NB4 (cell line): Measurements from ENCODE around the gene ZNF138.

Experiments
- POLR2A ChIP-seq: IDR thresholded peaks from 2 replicates; pipeline ENCODE4 v1.6.1; 2011; ENCODE audit warnings: mild to moderate bottlenecking; ENCODE audit not compliant: insufficient read length; ENCODE audit errors: extremely low read depth
- TF ChIP-seq, protein P1 (sequence below): IDR thresholded peaks from one replicate; pipeline ENCODE4 v1.5.1; 2012; ENCODE audit warnings: low read depth, low read length
- TF ChIP-seq, protein P2 (sequence below): IDR thresholded peaks from 2 replicates; pipeline ENCODE4 v1.6.1; 2011; ENCODE audit warnings: low read depth, low read length

DNA sequence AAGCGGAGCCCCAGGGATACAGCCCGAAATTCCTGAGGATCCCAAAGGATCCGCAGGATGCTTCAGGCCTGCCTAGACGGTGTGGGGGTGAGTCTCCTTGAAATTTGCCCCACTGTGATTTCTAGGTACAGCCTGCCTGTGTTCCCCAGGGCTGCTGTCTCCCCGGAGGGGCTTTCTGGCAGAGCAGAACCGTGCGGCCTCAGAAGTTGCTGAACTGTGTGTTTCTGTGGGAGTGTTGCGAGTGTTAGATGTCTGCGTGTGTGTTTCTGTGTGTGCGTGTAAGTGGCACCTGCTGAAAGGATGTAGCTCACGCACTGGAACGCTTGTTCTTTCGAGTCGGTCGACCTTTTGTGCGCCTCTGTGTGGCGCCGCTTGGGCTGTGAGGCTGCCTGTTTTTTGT is 81.0 kb downstream of the ZNF138 start:
- TF ChIP-seq, protein P1, sequence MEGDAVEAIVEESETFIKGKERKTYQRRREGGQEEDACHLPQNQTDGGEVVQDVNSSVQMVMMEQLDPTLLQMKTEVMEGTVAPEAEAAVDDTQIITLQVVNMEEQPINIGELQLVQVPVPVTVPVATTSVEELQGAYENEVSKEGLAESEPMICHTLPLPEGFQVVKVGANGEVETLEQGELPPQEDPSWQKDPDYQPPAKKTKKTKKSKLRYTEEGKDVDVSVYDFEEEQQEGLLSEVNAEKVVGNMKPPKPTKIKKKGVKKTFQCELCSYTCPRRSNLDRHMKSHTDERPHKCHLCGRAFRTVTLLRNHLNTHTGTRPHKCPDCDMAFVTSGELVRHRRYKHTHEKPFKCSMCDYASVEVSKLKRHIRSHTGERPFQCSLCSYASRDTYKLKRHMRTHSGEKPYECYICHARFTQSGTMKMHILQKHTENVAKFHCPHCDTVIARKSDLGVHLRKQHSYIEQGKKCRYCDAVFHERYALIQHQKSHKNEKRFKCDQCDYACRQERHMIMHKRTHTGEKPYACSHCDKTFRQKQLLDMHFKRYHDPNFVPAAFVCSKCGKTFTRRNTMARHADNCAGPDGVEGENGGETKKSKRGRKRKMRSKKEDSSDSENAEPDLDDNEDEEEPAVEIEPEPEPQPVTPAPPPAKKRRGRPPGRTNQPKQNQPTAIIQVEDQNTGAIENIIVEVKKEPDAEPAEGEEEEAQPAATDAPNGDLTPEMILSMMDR: no peak
- TF ChIP-seq, protein P2, sequence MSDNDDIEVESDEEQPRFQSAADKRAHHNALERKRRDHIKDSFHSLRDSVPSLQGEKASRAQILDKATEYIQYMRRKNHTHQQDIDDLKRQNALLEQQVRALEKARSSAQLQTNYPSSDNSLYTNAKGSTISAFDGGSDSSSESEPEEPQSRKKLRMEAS: no peak
- TF ChIP-seq POLR2A: no peak
